PFSK-1 (cell line): ENCODE data around the gene CLCN2.

Source experiments
- FOXP2 ChIP-seq: optimal IDR thresholded peaks from 2 replicates; pipeline ENCODE3; 2011; ENCODE audit warnings: borderline replicate concordance, control low read depth, inconsistent platforms; ENCODE audit not compliant: insufficient read depth; ENCODE audit errors: extremely low read length, extremely low read depth
- POLR2AphosphoS5 ChIP-seq: IDR thresholded peaks from 2 replicates; pipeline ENCODE4 v1.6.1; 2012; ENCODE audit warnings: low read depth, mild to moderate bottlenecking, control low read depth, low read length, moderate library complexity
- SIN3A ChIP-seq: IDR thresholded peaks from 2 replicates; pipeline ENCODE4 v1.6.1; 2012; ENCODE audit warnings: mild to moderate bottlenecking, low read length, moderate library complexity, borderline replicate concordance; ENCODE audit not compliant: insufficient read depth
- TAF1 ChIP-seq: IDR thresholded peaks from 2 replicates; pipeline ENCODE4 v1.6.1; 2012; ENCODE audit warnings: low read length, control low read depth, borderline replicate concordance; ENCODE audit not compliant: insufficient read depth
- TF ChIP-seq, protein P1 (sequence below), 2 experiments: IDR thresholded peaks; 2 replicates each; pipeline versions ENCODE4 v1.6.1 to v1.8.0; 2011 to 2012; ENCODE audit warnings: low read depth in 2 of 2, low read length in 2 of 2, control low read depth in 1 of 2, inconsistent platforms in 1 of 2, mild to moderate bottlenecking in 1 of 2, moderate library complexity in 1 of 2; ENCODE audit not compliant: insufficient read depth in 1 of 2

The CLCN2 gene

DNA sequence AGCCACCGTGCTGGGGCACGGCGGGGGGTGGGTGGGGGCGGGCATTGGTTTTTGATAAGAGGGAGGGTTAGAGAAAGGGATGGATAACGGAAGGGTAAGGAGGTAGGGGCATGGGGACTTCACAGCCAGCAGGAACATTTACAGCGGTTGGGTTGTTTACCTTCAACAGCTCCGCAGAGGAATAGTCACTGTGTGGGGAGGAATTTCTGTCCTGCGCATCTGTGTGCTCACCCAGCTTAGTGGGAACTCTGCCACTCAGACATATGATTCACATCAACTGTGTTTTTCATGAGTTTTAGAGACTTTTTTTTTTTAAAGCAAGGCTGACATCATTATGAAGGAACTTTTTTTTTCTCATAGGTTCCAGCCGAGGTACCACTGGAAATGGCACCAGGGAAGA is 38.0 kb upstream of the CLCN2 start:
- TF ChIP-seq TAF1, result no peak
- TF ChIP-seq SIN3A, result no peak
- TF ChIP-seq, protein P1, sequence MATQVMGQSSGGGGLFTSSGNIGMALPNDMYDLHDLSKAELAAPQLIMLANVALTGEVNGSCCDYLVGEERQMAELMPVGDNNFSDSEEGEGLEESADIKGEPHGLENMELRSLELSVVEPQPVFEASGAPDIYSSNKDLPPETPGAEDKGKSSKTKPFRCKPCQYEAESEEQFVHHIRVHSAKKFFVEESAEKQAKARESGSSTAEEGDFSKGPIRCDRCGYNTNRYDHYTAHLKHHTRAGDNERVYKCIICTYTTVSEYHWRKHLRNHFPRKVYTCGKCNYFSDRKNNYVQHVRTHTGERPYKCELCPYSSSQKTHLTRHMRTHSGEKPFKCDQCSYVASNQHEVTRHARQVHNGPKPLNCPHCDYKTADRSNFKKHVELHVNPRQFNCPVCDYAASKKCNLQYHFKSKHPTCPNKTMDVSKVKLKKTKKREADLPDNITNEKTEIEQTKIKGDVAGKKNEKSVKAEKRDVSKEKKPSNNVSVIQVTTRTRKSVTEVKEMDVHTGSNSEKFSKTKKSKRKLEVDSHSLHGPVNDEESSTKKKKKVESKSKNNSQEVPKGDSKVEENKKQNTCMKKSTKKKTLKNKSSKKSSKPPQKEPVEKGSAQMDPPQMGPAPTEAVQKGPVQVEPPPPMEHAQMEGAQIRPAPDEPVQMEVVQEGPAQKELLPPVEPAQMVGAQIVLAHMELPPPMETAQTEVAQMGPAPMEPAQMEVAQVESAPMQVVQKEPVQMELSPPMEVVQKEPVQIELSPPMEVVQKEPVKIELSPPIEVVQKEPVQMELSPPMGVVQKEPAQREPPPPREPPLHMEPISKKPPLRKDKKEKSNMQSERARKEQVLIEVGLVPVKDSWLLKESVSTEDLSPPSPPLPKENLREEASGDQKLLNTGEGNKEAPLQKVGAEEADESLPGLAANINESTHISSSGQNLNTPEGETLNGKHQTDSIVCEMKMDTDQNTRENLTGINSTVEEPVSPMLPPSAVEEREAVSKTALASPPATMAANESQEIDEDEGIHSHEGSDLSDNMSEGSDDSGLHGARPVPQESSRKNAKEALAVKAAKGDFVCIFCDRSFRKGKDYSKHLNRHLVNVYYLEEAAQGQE (IDR thresholded peaks at IDR 0.05; ENCODE audit: insufficient read depth in 1 of 2, low read depth in 2 of 2, low read length in 2 of 2), result no peak
- no peak for TF ChIP-seq POLR2AphosphoS5
- TF ChIP-seq FOXP2, result no peak

- TF ChIP-seq SIN3A (no peak), FOXP2 (no peak), TAF1 (no peak), POLR2AphosphoS5 (no peak)
- TF ChIP-seq, protein P1 (IDR thresholded peaks at IDR 0.05; ENCODE audit: insufficient read depth in 1 of 2, low read depth in 2 of 2, low read length in 2 of 2), result no peak
Measured at GRCh38 chr3:184395320-184395660, 33.9 kb upstream of the CLCN2 start.

DNA sequence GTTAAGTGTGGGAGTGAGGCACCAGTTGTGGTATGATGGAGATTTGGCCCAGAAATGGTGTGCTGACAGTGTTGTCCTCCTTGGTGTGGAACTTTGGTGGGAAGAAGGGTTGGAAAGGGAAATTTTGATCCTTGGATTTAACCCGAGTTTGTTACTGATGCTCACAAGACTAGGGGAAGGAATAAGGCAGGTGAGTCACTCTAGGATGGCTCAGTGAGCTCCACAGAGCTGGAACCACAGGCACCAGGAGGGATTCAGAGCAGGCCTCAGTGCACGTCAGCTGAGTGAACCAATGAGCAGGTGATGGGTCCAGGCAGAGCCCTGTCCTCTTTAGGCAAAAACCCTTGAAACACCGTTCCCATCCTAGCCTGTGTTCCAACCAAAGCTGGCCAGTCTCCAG is 29.9 kb upstream of the CLCN2 start:
- TF ChIP-seq, protein P1 (IDR thresholded peaks at IDR 0.05; ENCODE audit: insufficient read depth in 1 of 2, low read depth in 2 of 2, low read length in 2 of 2), result no peak
- TF ChIP-seq SIN3A, result no peak
- TF ChIP-seq TAF1, result no peak
- TF ChIP-seq POLR2AphosphoS5, result no peak
- no peak for TF ChIP-seq FOXP2

GRCh38 chr3:184389935-184390528 is 28.6 kb upstream of the CLCN2 start:
- TF ChIP-seq FOXP2 (no peak), POLR2AphosphoS5 (no peak), TAF1 (no peak), SIN3A (no peak)
- TF ChIP-seq, protein P1 (IDR thresholded peaks at IDR 0.05; ENCODE audit: insufficient read depth in 1 of 2, low read depth in 2 of 2, low read length in 2 of 2), result no peak

DNA sequence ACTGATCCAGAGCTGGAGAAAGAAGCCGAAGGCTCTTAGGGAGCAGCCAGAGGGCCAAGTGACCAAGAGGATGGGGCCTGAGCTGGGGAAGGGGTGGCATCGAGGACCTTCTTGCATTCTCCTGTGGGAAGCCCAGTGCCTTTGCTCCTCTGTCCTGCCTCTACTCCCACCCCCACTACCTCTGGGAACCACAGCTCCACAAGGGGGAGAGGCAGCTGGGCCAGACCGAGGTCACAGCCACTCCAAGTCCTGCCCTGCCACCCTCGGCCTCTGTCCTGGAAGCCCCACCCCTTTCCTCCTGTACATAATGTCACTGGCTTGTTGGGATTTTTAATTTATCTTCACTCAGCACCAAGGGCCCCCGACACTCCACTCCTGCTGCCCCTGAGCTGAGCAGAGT is 28.0 kb upstream of the CLCN2 start:
- TF ChIP-seq SIN3A (no peak), POLR2AphosphoS5 (no peak), TAF1 (no peak), FOXP2 (no peak)
- TF ChIP-seq, protein P1 (IDR thresholded peaks at IDR 0.05; ENCODE audit: insufficient read depth in 1 of 2, low read depth in 2 of 2, low read length in 2 of 2), result no peak
